ENCODE results near the gene RTN4. TPM values are rescaled to one million over a fixed set of nuclear protein-coding genes. Genes with fewer than 3 reads are reported as not detected.
A peak's percentile ranks its signal among the peaks of the same experiment; 100 is the strongest.
"Not testable (repeated sequence)": the region's sequence is repeated elsewhere in the genome, so short reads cannot be mapped to it uniquely, and the experiment has no call there.

RTN4 gene
- total RNA-seq, 1 donor from 2014 or later: 604 TPM

- DNase-seq (ENCODE audit: low read depth): no peak
Observed at GRCh38 chr2:55063713-55064323, 13.6 kb upstream of the RTN4 start.

DNA sequence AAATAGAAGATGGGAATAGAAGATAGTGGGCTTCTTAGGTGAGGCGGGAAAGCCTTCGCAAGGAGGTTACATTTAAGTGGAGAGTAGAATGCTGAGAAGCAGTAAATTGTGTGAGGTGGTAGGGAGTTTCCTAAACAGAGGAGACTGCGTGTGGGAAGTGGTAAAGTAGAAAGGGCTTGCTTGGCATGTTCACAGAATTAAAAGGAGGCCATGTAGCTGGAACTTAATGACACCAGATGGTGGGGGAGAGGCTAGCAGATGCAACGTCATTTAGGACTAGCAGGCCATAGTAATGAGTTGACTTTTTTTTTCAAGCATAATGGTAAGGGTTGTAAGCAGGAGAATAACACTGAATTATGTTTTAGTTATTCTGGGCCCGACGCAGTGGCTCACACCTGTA lies 13.0 kb upstream of the RTN4 start:
- DNase-seq (ENCODE audit: low read depth): no peak

GRCh38 chr2:55062754-55063153 lies 12.5 kb upstream of the RTN4 start:
- no peak for DNase-seq (ENCODE audit: low read depth)

GRCh38 chr2:55061523-55062344 lies 11.5 kb upstream of the RTN4 start:
- no peak for DNase-seq (ENCODE audit: low read depth)

- DNase-seq (ENCODE audit: low read depth): no peak
Observed at GRCh38 chr2:55059793-55060192, 9.5 kb upstream of the RTN4 start.

- DNase-seq (ENCODE audit: low read depth): no peak
Observed at GRCh38 chr2:55057474-55057873, 7.2 kb upstream of the RTN4 start.

- DNase-seq (ENCODE audit: low read depth): no peak
Observed at GRCh38 chr2:55056024-55056521, 5.8 kb upstream of the RTN4 start.

- no peak for DNase-seq (ENCODE audit: low read depth)
Observed at GRCh38 chr2:55054106-55054875, 4.0 kb upstream of the RTN4 start.

- DNase-seq (ENCODE audit: low read depth): not testable (repeated sequence)
Observed at GRCh38 chr2:55053225-55053624, 3.0 kb upstream of the RTN4 start.

DNA sequence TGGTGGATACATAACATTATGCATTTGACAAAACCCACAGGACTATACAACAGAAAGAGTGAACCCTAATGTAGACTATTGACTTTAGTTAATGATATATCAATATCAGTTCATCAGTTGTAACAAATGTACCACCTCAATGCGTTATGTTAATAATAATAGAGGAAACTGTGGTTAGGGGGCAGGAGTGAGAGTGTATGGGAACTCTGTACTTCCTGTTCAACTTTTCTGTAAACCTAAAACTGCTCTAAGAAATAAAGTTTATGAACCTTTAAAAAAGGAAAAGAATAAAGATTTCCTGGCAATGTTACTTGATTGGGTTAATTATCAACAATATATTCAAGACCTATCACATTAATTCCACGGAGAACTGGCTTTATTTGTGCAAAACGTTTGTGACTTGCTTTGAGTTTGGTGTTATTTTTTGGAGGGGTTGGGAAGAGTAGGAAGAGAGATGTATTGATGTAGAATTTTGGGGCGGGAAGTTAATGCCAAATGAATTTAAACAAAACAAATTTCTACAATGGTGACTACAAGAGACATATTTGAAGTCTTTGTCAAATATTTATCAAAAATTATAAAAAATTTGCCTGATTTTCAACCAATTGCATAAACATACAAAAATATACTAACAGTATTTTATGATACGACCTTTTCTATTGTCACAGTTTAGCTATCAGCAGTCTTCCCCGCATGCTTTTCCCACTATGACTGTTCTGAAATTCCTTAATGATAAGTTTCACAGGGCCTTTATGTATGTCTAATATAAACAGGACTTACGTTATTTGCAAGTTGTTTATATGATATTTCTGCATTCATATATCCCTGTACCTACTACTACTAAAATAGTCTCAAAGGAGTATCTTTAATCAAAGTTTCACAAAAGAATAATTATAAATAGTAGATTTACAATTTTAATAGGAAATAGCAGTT lies 2.1 kb upstream of the RTN4 start:
- peak; percentile 66 for DNase-seq (ENCODE audit: low read depth)

GRCh38 chr2:55051026-55051866 lies 995 bp upstream of the RTN4 start:
- peak; percentile 100 for DNase-seq (ENCODE audit: low read depth)

GRCh38 chr2:55049821-55050099 lies 491 bp downstream of the RTN4 start:
- no peak for DNase-seq (ENCODE audit: low read depth)

DNA sequence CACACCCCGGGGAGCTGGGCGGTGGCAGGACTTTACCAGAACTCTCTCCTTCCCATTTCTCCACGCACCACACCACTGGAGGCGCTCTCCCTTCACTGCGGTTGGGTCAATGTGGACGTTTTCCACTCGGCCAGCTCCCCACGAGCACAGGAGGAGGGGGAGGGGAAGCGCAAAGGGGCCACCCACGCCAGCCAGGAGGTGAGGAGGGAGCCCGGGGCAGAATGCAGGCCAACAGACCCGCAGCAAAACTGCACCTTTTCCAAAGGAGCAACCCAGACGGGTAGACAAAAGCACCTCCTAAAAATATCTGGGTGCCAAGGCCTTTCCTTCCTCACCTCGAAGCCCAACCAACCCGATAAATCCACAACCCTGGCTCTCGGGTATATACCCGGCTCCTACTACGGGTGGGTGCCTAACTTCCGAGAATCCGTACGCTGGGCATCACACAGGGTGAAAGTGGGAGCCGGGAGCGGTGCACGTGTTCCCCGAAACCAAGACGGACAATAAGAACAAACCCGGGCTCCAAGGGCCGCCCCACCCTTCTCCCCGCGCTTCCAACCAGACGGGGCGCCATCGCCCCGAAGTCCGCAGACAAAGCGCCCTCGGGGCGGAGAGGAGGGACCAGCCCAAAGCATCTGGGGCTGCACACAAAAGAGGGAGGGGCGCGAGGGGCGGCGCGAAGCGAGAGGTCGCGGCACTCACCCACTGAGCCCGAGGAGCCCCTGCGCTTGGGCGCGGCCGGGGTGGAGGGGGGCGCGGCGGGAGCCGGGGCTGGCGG lies 1.0 kb downstream of the RTN4 start:
- DNase-seq (ENCODE audit: low read depth): peak; percentile 61

DNA sequence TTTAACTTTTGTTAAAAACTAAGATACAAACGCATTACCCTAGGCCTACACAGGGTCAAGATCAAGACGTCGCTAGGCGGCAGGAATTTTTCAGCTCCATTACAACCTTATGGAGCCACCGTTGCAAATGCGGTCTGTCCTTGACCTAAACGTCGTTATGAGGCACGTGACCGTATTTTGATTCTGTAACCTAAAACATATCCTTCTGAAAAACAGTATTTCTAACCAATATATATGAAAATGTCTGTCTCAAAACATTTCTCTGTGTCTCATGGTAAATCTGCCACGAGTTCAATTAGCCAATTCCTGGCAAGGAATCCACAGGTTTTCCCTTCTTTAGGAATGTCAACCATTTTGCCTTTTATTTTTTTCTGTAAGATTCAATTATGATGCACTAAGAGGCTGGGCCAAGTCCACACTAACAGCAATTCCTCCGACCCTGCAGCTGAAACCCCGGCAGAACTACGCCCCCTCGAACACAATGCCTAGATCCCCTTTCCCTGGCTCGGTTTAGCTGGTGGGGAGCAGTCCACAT lies 1.7 kb downstream of the RTN4 start:
- DNase-seq (ENCODE audit: low read depth): peak; percentile 39

DNA sequence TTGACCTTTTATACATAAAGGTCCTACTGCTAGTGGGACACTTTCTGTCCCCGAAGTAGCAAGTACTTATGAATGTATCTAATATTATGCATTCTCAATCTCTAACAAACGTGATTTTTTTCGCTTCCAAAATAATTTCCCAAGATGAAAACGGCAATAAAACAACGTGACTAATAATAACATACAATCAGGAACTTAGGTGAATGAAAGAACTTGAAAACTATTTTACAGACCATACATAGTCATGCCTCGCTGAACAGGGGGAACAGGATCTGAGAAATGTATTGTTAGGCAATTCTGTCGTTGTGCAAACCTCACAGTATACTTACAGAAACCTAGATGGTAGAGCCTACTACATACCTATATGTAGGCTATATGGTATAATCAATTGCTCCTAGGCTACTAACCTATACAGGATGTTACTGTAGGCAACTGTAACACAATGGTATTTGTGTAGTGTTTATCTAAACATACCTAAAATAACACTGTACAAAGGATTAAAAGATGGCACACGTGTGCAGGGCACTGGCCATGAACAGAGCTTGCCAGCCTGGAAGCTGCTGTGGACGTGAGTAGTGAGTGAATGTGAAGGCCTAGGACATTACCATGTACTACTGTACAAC lies 2.5 kb downstream of the RTN4 start:
- peak; percentile 51 for DNase-seq (ENCODE audit: low read depth)

DNA sequence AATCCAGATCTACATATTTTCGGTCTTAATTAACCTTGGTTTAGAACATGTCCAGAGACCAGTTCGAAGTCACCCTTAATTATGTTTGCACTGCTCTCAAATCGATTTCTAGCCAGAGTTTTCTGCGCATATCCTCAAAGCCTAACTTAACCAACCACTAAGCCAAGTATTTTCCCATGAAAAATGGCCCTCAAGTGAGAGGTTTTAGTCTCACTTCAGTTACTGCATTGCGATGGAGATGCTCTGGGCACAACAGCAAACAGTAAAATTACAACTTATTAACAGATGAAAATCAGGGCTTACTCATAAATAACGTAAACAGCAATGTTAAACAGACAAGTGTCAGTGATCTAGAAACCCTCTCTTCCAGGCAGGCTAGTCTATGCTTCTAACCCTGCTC lies 4.5 kb downstream of the RTN4 start:
- DNase-seq (ENCODE audit: low read depth): peak; percentile 85

DNA sequence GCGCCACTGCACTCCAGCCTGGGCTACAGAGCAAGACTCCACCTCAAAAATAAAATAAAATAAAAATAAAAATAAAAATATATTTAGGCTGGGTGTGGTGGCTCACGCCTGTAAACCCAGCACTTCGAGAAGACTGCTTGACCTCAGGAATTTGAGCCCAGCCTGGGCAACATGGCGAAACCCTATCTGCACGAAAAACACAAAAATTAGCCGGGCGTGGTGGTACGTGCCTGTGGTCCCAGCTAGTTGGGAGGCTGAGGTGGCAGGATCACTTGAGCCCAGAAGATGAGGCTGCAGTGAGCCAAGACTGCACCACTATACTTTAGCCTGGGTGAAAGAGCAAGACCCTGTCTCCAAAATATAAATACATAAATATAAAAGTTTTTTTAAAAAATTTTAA lies 6.4 kb downstream of the RTN4 start:
- DNase-seq (ENCODE audit: low read depth): no peak

- DNase-seq (ENCODE audit: low read depth): no peak
Observed at GRCh38 chr2:55038428-55038827, 11.8 kb downstream of the RTN4 start.

DNA sequence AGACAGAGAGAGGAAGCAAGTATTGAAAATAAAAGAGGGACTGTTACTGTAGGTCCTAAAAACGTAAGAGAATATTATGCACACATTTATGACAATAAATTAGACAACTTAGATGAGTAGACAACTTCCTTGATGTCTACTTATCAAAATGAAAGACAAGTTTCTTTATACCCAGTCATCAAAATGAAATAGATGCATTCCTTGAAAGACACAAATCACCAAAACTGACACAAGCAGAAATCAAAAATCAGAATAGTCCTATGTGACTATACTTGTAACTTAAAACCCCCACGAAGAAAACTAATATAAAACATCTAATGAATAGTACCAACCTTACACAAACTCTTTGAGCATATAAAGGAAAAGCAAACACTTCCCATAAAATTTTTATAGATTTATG lies 14.5 kb downstream of the RTN4 start:
- DNase-seq (ENCODE audit: low read depth): no peak
